Right lobe of liver (tissue), 6 donors: ENCODE results near the gene PSME2. TPM values are rescaled to one million over a fixed set of nuclear protein-coding genes. Genes with fewer than 3 reads are reported as not detected.

ENCODE experiments used
- ATAC-seq, 4 donors: fragments of 200-7000 bp; cut with Tn5 transposase; one replicate each; pipeline ENCODE4 v1.9.1; 2020; ENCODE audit warnings: mild to moderate bottlenecking in 4 of 4, moderate library complexity in 4 of 4
- DNase-seq, 3 donors: peaks; one replicate each; pipeline ENCODE4 v3.0.0-alpha.2; 2020
- H3K27ac ChIP-seq, 3 donors: fragments of 200-600 bp; one replicate each; pipeline ENCODE4 v1.8.0; 2022
- H3K27me3 ChIP-seq, 2 donors: fragments of 200-600 bp; one replicate each; pipeline ENCODE4 v1.8.0; 2022
- H3K36me3 ChIP-seq, 4 donors: fragments of 200-600 bp; sonication (generic) in 1 of 4; one replicate each; pipeline versions ENCODE4 v1.5.1 to v1.8.0; 2017 to 2022; ENCODE audit warnings: control low read depth in 1 of 4
- H3K4me1 ChIP-seq, 4 donors: fragments of 200-600 bp; sonication (generic) in 1 of 4; one replicate each; pipeline versions ENCODE4 v1.5.1 to v1.8.0; 2017 to 2022; ENCODE audit warnings: control low read depth in 1 of 4
- H3K4me3 ChIP-seq, 3 donors: fragments of 200-600 bp; one replicate each; pipeline ENCODE4 v1.8.0; 2022
- H3K9me3 ChIP-seq, 4 donors: fragments of 200-600 bp; sonication (generic) in 1 of 4; one replicate each; pipeline versions ENCODE4 v1.5.1 to v1.8.0; 2017 to 2022; ENCODE audit warnings: control low read depth in 1 of 4
- CTCF ChIP-seq, 4 donors: fragments of 200-600 bp in 3 of 4; fragments of 450-650 bp in 1 of 4; IDR thresholded peaks; one replicate each; pipeline versions ENCODE4 v1.5.1 to v1.8.0; 2016 to 2022; ENCODE audit warnings: antibody characterized with exemption in 4 of 4, mild to moderate bottlenecking in 2 of 4
- POLR2A ChIP-seq: fragments of 450-650 bp; IDR thresholded peaks from one replicate; pipeline ENCODE4 v1.6.1; 2017; ENCODE audit warnings: antibody characterized with exemption, mild to moderate bottlenecking
- WGBS: methylation state at CpG from one replicate; pipeline ENCODE4 v1.1.6; 2018; ENCODE audit warnings: low coverage, low lambda C conversion rate; ENCODE audit not compliant: insufficient coverage; ENCODE audit errors: missing lambda C conversion rate; 5-methylcytosine and 5-hydroxymethylcytosine counted together
- intact Hi-C, 2 donors: fragments of 100-400 bp; cut with DNase I; formaldehyde crosslinking; loops; one replicate each; pipeline versions ENCODE4 v1.11.2 to v1.14.1; 2022
- total RNA-seq, 6 experiments: library from RNA; depleted of rRNA in 2 of 6; stranded (reverse); fragments of >200 nt in 2 of 6; fragmentation: NEBNext Ultra II Directional in 3 of 6; extraction: Animal tissue kit (Norgen Biotek cat#: 25700) in 3 of 6; gene quantifications; one replicate each; pipeline versions ENCODE4 v1.1.0 to v1.2.4, GENCODE V29; 2016 to 2023
- donor health status: DM: no; HTN: yes; CAD: no.
- donor health status: DM: no; HTN: no; CAD: no.
- donor health status: DM: no; HTN: no; CAD: no.
- donor health status: DM: no; HTN: yes; CAD: no.
- donor health status: DM: no; HTN: yes; CAD: no.

Gene PSME2
- total RNA-seq, 6 experiments from 2014 or later, result 66.1 to 142 (median 110) TPM

GRCh38 chr14:24159777-24160498 is 13.5 kb upstream of the PSME2 start:
- no peak for ATAC-seq
- H3K4me1 ChIP-seq, result peaks cover 0 to 35% (median 11%) of the 10 kb centered on the region in 4 donors
- H3K9me3 ChIP-seq, result no peaks in the 10 kb centered on the region
- H3K4me3 ChIP-seq, result no peak overlapping the region
- peaks cover 3 to 62% (median 28%) of the 10 kb centered on the region in 4 donors for H3K36me3 ChIP-seq
- H3K27me3 ChIP-seq, result no peaks in the 10 kb centered on the region
- peak overlapping the region; percentile 56 to 98 (median 81) for H3K27ac ChIP-seq
- 77% methylated on average over 7 of the region's 11 CpGs for WGBS
- no peak for TF ChIP-seq POLR2A
- TF ChIP-seq CTCF (IDR thresholded peaks at IDR 0.05), result no peak
- DNase-seq, result no peak
- intact Hi-C loops, result loop anchor here in 1 of 2 donors (10.0 kb wide), 2 partner anchors 65 to 95 kb away; partner anchors contain the start of gene PCK2

- Histone ChIP-seq H3K27me3 (no peaks in the 10 kb centered on the region), H3K27ac (no peak overlapping the region), H3K4me3 (no peak overlapping the region), H3K9me3 (no peaks in the 10 kb centered on the region), H3K36me3 (peaks cover 0 to 60% (median 18%) of the 10 kb centered on the region in 4 donors), H3K4me1 (peaks cover 0 to 24% (median 7%) of the 10 kb centered on the region in 4 donors)
- WGBS, result 74% methylated on average over 6 of the region's 12 CpGs
- ATAC-seq (no peak), DNase-seq (peak in 1 of 3 donors; percentile 26)
- intact Hi-C loops, result loop anchor here in 1 of 2 donors (10.0 kb wide), 1 partner anchor 63 kb away; the partner anchor contains the start of gene PCK2
- TF ChIP-seq POLR2A (no peak), CTCF (IDR thresholded peaks at IDR 0.05) (no peak)
These were observed 10.9 kb upstream of the PSME2 start for GRCh38 chr14:24157331-24157730.

GRCh38 chr14:24156840-24157239 is 10.4 kb upstream of the PSME2 start:
- DNase-seq, result no peak
- intact Hi-C loops, result loop anchor here in 1 of 2 donors (10.0 kb wide), 1 partner anchor 62 kb away; the partner anchor contains the start of gene PCK2
- H3K27ac ChIP-seq, result no peak overlapping the region
- H3K27me3 ChIP-seq, result no peaks in the 10 kb centered on the region
- no CpG with 5 or more reads among the region's 1 CpG for WGBS
- ATAC-seq, result no peak
- no peak overlapping the region for H3K4me3 ChIP-seq
- TF ChIP-seq CTCF (IDR thresholded peaks at IDR 0.05) (no peak), POLR2A (no peak)
- H3K4me1 ChIP-seq, result peaks cover 0 to 19% (median 5%) of the 10 kb centered on the region in 4 donors
- H3K9me3 ChIP-seq, result no peaks in the 10 kb centered on the region
- peaks cover 0 to 65% (median 23%) of the 10 kb centered on the region in 4 donors for H3K36me3 ChIP-seq

- DNase-seq (peak in 1 of 3 donors; percentile 30), ATAC-seq (no peak)
- no peak overlapping the region for H3K4me3 ChIP-seq
- intact Hi-C loops, result loop anchor here in 1 of 2 donors (10.0 kb wide), 1 partner anchor 60 kb away; the partner anchor contains the start of gene PCK2
- peaks cover 0 to 6% (median under 1%) of the 10 kb centered on the region in 4 donors for H3K4me1 ChIP-seq
- no peaks in the 10 kb centered on the region for H3K27me3 ChIP-seq
- peaks cover 0 to 76% (median 33%) of the 10 kb centered on the region in 4 donors for H3K36me3 ChIP-seq
- no peak overlapping the region for H3K27ac ChIP-seq
- no peak for TF ChIP-seq POLR2A
- TF ChIP-seq CTCF (IDR thresholded peaks at IDR 0.05), result no peak
- WGBS, result 95% methylated on average over 4 of the region's 10 CpGs
- H3K9me3 ChIP-seq, result no peaks in the 10 kb centered on the region
These were observed 8.7 kb upstream of the PSME2 start for GRCh38 chr14:24155100-24155499.
